HL-60 (cell line): ENCODE measurements around the gene RAMP3.

ENCODE experiments used
- DNase-seq, 2 experiments: peaks; one replicate each; pipeline ENCODE4 v3.0.0-alpha.2; 2010 to 2020; ENCODE audit warnings: low read depth in 1 of 2, low spot score in 1 of 2
- H3K27ac ChIP-seq: fragments of 250-450 bp; sonication (Bioruptor Pico); replicated peaks from 2 replicates; pipeline ENCODE4 v1.5.1; 2020; ENCODE audit warnings: mild to moderate bottlenecking, moderate library complexity
- H3K27me3 ChIP-seq: fragments of 250-450 bp; sonication (Bioruptor Pico); 2 replicates; pipeline ENCODE4 v1.5.1; 2021; ENCODE audit warnings: mild to moderate bottlenecking, moderate library complexity; ENCODE audit not compliant: insufficient read depth, poor library complexity, severe bottlenecking
- H3K4me3 ChIP-seq: replicated peaks from 2 replicates; pipeline ENCODE4 v1.5.1; 2011; ENCODE audit warnings: mild to moderate bottlenecking, control low read depth, low read length; ENCODE audit not compliant: insufficient read depth
- GABPA ChIP-seq: IDR thresholded peaks from 2 replicates; pipeline ENCODE4 v1.6.1; 2012; ENCODE audit warnings: low read depth
- POLR2AphosphoS5 ChIP-seq: IDR thresholded peaks from 2 replicates; pipeline ENCODE4 v1.6.1; 2012; ENCODE audit warnings: low read depth
- SPI1 ChIP-seq: IDR thresholded peaks from 2 replicates; pipeline ENCODE4 v1.6.1; 2012; ENCODE audit warnings: low read depth, mild to moderate bottlenecking, borderline replicate concordance
- TF ChIP-seq, protein P1 (sequence below): IDR thresholded peaks from one replicate; pipeline ENCODE4 v1.5.1; 2011; ENCODE audit warnings: low read length, control low read depth, inconsistent platforms; ENCODE audit not compliant: insufficient read depth
- TF ChIP-seq, protein P2 (sequence below): IDR thresholded peaks from 2 replicates; pipeline ENCODE4 v1.6.1; 2012; ENCODE audit warnings: low read depth; ENCODE audit not compliant: insufficient replicate concordance

The RAMP3 gene

DNA sequence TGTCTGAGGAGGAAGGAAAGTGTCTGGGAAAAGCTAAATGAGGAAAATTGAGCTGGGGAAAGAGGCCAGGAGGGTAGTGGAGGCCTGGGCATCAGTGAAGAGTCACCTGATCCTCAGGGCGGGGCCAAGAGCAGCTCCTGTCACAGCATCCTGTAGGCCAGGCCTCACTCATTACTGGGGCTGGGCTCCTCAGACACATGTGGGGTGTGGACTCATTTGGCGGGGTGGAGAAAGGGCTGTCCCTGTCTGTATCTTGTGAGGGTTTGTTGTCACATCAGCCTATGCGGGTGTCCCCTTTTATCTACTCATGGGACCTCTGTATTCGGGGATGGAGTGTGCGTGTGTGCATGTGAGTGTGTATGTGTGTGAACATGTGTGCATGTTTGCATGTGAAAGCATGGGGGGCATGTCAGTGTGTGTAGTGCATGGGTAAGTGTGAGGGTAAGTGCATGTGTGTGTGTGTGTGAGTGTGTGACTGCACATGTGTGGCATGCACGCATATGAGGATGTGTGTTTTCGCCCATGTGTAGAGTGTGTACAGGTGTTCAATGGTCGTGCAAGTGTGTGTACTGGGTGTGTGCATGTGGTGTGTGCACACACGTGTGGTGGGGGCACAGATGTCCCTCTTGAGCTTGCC is 67.8 kb downstream of the RAMP3 start:
- no peak for DNase-seq

GRCh38 chr7:45225948-45226335 is 68.4 kb downstream of the RAMP3 start:
- H3K27ac ChIP-seq, result no peak overlapping the region
- no peak for DNase-seq
- H3K4me3 ChIP-seq, result no peak overlapping the region
- TF ChIP-seq, protein P1, sequence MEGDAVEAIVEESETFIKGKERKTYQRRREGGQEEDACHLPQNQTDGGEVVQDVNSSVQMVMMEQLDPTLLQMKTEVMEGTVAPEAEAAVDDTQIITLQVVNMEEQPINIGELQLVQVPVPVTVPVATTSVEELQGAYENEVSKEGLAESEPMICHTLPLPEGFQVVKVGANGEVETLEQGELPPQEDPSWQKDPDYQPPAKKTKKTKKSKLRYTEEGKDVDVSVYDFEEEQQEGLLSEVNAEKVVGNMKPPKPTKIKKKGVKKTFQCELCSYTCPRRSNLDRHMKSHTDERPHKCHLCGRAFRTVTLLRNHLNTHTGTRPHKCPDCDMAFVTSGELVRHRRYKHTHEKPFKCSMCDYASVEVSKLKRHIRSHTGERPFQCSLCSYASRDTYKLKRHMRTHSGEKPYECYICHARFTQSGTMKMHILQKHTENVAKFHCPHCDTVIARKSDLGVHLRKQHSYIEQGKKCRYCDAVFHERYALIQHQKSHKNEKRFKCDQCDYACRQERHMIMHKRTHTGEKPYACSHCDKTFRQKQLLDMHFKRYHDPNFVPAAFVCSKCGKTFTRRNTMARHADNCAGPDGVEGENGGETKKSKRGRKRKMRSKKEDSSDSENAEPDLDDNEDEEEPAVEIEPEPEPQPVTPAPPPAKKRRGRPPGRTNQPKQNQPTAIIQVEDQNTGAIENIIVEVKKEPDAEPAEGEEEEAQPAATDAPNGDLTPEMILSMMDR, result no peak
- TF ChIP-seq, protein P2, sequence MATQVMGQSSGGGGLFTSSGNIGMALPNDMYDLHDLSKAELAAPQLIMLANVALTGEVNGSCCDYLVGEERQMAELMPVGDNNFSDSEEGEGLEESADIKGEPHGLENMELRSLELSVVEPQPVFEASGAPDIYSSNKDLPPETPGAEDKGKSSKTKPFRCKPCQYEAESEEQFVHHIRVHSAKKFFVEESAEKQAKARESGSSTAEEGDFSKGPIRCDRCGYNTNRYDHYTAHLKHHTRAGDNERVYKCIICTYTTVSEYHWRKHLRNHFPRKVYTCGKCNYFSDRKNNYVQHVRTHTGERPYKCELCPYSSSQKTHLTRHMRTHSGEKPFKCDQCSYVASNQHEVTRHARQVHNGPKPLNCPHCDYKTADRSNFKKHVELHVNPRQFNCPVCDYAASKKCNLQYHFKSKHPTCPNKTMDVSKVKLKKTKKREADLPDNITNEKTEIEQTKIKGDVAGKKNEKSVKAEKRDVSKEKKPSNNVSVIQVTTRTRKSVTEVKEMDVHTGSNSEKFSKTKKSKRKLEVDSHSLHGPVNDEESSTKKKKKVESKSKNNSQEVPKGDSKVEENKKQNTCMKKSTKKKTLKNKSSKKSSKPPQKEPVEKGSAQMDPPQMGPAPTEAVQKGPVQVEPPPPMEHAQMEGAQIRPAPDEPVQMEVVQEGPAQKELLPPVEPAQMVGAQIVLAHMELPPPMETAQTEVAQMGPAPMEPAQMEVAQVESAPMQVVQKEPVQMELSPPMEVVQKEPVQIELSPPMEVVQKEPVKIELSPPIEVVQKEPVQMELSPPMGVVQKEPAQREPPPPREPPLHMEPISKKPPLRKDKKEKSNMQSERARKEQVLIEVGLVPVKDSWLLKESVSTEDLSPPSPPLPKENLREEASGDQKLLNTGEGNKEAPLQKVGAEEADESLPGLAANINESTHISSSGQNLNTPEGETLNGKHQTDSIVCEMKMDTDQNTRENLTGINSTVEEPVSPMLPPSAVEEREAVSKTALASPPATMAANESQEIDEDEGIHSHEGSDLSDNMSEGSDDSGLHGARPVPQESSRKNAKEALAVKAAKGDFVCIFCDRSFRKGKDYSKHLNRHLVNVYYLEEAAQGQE, result no peak
- no peaks in the 10 kb centered on the region for H3K27me3 ChIP-seq

More for the DNA sequence above, 67.8 kb downstream of the RAMP3 start:
- TF ChIP-seq POLR2AphosphoS5 (no peak), GABPA (no peak), SPI1 (no peak)
- TF ChIP-seq, protein P2, result no peak
- TF ChIP-seq, protein P1, result no peak
- H3K27me3 ChIP-seq, result no peaks in the 10 kb centered on the region
- H3K27ac ChIP-seq, result no peak overlapping the region
- H3K4me3 ChIP-seq, result no peak overlapping the region

GRCh38 chr7:45229156-45229920 is 71.7 kb downstream of the RAMP3 start:
- DNase-seq, result no peak
- TF ChIP-seq GABPA, result no peak
- TF ChIP-seq, protein P1, result no peak
- TF ChIP-seq, protein P2, result no peak
- TF ChIP-seq POLR2AphosphoS5, result no peak
- no peak for TF ChIP-seq SPI1
- H3K4me3 ChIP-seq, result no peak overlapping the region
- H3K27me3 ChIP-seq, result peaks cover 6% of the 10 kb centered on the region
- no peak overlapping the region for H3K27ac ChIP-seq
